NT2/D1 (cell line): ENCODE measurements around the gene KNCN.

Experiments
- SUZ12 ChIP-seq: IDR thresholded peaks from 2 replicates; pipeline ENCODE4 v1.6.1; 2011; ENCODE audit not compliant: insufficient read length, insufficient read depth; ENCODE audit errors: extremely low read depth
- YY1 ChIP-seq: IDR thresholded peaks from 2 replicates; pipeline ENCODE4 v1.6.1; 2011; ENCODE audit not compliant: insufficient read length, insufficient read depth
- ZNF274 ChIP-seq: IDR thresholded peaks from 2 replicates; pipeline ENCODE4 v1.6.1; 2011; ENCODE audit warnings: mild to moderate bottlenecking, low read depth, low read length

- TF ChIP-seq YY1 (no peak), SUZ12 (no peak), ZNF274 (no peak)
Observed at GRCh38 chr1:46508757-46509156, 42.7 kb downstream of the KNCN start.
